K562 (cell line): ENCODE measurements around the gene HCN3. TPM values are rescaled to one million over a fixed set of nuclear protein-coding genes. Genes with fewer than 3 reads are reported as not detected.

Experiments used
- CBX1 ChIP-seq: sonication (generic); IDR thresholded peaks from 2 replicates; pipeline ENCODE4 v1.6.1; 2016; ENCODE audit warnings: antibody characterized with exemption, low read depth, mild to moderate bottlenecking
- MCM7 ChIP-seq, 2 experiments: fragments of 450-650 bp; IDR thresholded peaks; 2 replicates each; pipeline ENCODE4 v1.6.1; 2016 to 2018
- MTA1 ChIP-seq: fragments of 450-650 bp; IDR thresholded peaks from 2 replicates; pipeline ENCODE4 v1.6.1; 2017; ENCODE audit warnings: borderline replicate concordance
- MTA3 ChIP-seq: fragments of 450-650 bp; formaldehyde crosslinking; IDR thresholded peaks from 2 replicates; pipeline ENCODE4 v1.6.1; 2017; ENCODE audit warnings: mild to moderate bottlenecking, borderline replicate concordance
- NCOA1 ChIP-seq: fragments of 450-650 bp; IDR thresholded peaks from 2 replicates; pipeline ENCODE4 v1.6.1; 2016; ENCODE audit warnings: low read depth
- NFATC3 ChIP-seq: fragments of 450-650 bp; IDR thresholded peaks from 2 replicates; pipeline ENCODE4 v1.6.1; 2017; ENCODE audit warnings: mild to moderate bottlenecking
- POLR2G ChIP-seq: fragments of 200-400 bp; formaldehyde crosslinking; IDR thresholded peaks from 2 replicates; pipeline ENCODE4 v1.6.1; 2017; ENCODE audit warnings: low read depth, mild to moderate bottlenecking, antibody characterized with exemption, low read length, moderate library complexity
- PRMT5 ChIP-seq: sonication (generic); formaldehyde crosslinking; IDR thresholded peaks from 2 replicates; pipeline ENCODE4 v1.5.0; 2020; ENCODE audit warnings: missing genetic modification reagents
- RBFOX2 ChIP-seq: fragments of 200-400 bp; formaldehyde crosslinking; IDR thresholded peaks from 2 replicates; pipeline ENCODE4 v1.6.1; 2017; ENCODE audit warnings: low read depth, mild to moderate bottlenecking, low read length, moderate library complexity
- SMARCC2 ChIP-seq: fragments of 450-650 bp; IDR thresholded peaks from 2 replicates; pipeline ENCODE4 v1.6.1; 2017; ENCODE audit warnings: antibody characterized with exemption, moderate library complexity, mild to moderate bottlenecking, low read depth
- SRSF7 ChIP-seq: fragments of 200-400 bp; formaldehyde crosslinking; optimal IDR thresholded peaks from 2 replicates; pipeline ENCODE3; 2017; ENCODE audit warnings: mild to moderate bottlenecking, low read depth, low read length
- TRIM24 ChIP-seq, 2 experiments: fragments of 450-650 bp; IDR thresholded peaks; 2 replicates each; pipeline ENCODE4 v1.6.1; 2016
- U2AF2 ChIP-seq: fragments of 200-400 bp; formaldehyde crosslinking; optimal IDR thresholded peaks from 2 replicates; pipeline ENCODE3; 2017; ENCODE audit warnings: low read depth, mild to moderate bottlenecking, low read length
- ZHX1 ChIP-seq: fragments of 150-350 bp; conservative IDR thresholded peaks from 2 replicates; pipeline ENCODE4 v1.6.1; 2014; ENCODE audit warnings: low read length
- ZNF282 ChIP-seq: sonication (generic); formaldehyde crosslinking; IDR thresholded peaks from 2 replicates; pipeline ENCODE4 v1.8.1; 2023; ENCODE audit warnings: missing genetic modification reagents
- ZNF408 ChIP-seq: fragments of 250-450 bp; sonication (Bioruptor Pico); IDR thresholded peaks from 2 replicates; pipeline ENCODE4 v1.4.0; 2020; ENCODE audit warnings: low read depth, mild to moderate bottlenecking, moderate library complexity
- polyA plus RNA-seq, 8 experiments: library from polyadenylated mRNA; depleted of rRNA in 4 of 8; stranded (reverse) in 5 of 8; unstranded in 3 of 8; fragments of >200 nt; fragmentation: Nextera tagmentation in 2 of 8; fragmentation: Illumina TruSeq in 1 of 8; extraction: Ambion mirVana in 2 of 8; extraction: Trizol in 1 of 8; gene quantifications; 2 replicates each; pipeline versions ENCODE4 v1.2.1 to v1.2.3, GENCODE V29; 2011 to 2014; ENCODE audit warnings: inconsistent platforms in 1 of 8, missing spikeins in 1 of 8
- total RNA-seq, 7 experiments: library from RNA; depleted of rRNA in 6 of 7; stranded (reverse); fragments of >200 nt in 6 of 7; fragmentation: Illumina TruSeq in 2 of 7; extraction: Trizol in 2 of 7; gene quantifications; 2 replicates each; pipeline versions ENCODE4 v1.2.1 to v1.2.3, GENCODE V29; 2011 to 2021; ENCODE audit warnings: low replicate concordance in 1 of 7
- TF ChIP-seq, protein P1 (sequence below): sonication (generic); formaldehyde crosslinking; IDR thresholded peaks from 2 replicates; pipeline ENCODE4 v1.8.0; 2023; ENCODE audit warnings: mild to moderate bottlenecking, missing genetic modification reagents
- TF ChIP-seq, protein P2 (sequence below): sonication (generic); formaldehyde crosslinking; IDR thresholded peaks from 2 replicates; pipeline ENCODE4 v1.8.0; 2022; ENCODE audit warnings: mild to moderate bottlenecking, missing genetic modification reagents

The HCN3 gene
- total and polyA plus RNA-seq, 9 of the 15 experiments (the other 6 are each of a cell fraction or from before 2014, with no cell fraction given) = 0.91 to 9.7 (median 3.9) TPM

DNA sequence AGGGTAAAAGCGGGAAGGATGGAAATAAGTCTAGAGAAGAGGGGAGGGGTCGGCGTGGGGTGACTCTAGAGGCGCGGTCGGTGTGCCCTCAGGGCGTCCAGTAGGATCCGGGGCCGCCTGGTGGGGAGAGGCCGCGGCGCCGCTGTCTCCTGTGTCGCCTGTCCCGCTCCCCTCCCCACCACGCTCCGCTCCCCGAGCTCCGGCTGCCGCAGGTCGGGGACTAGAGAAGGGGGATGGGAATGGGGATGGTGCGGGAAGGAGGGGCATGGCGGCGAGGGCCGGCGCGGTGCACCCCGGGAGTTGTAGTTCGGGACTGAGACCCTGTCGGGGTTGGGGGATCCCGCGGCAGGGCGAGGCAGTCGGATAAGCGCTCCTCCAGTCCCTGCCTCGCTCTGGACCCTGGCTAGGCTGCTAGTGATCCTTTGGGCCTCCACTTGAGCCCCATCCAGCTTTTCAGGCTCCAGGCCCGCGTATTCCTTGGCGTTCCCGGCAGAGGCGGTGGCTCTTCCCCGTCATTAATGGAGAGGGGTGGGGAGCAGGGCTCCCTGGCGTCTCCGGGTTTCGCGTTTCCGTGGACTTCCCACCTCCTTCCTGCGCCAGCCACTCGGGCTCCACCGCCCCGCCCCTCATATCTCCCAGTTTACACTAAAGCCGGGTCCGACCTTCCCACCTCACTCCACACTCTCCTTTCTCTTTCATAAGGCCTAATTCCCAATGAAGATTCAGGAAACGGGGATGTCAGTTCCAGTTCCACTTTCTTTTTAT is 21.8 kb upstream of the HCN3 start, which contains the start of gene ENTREP3 (continued):
- TF ChIP-seq, protein P1, sequence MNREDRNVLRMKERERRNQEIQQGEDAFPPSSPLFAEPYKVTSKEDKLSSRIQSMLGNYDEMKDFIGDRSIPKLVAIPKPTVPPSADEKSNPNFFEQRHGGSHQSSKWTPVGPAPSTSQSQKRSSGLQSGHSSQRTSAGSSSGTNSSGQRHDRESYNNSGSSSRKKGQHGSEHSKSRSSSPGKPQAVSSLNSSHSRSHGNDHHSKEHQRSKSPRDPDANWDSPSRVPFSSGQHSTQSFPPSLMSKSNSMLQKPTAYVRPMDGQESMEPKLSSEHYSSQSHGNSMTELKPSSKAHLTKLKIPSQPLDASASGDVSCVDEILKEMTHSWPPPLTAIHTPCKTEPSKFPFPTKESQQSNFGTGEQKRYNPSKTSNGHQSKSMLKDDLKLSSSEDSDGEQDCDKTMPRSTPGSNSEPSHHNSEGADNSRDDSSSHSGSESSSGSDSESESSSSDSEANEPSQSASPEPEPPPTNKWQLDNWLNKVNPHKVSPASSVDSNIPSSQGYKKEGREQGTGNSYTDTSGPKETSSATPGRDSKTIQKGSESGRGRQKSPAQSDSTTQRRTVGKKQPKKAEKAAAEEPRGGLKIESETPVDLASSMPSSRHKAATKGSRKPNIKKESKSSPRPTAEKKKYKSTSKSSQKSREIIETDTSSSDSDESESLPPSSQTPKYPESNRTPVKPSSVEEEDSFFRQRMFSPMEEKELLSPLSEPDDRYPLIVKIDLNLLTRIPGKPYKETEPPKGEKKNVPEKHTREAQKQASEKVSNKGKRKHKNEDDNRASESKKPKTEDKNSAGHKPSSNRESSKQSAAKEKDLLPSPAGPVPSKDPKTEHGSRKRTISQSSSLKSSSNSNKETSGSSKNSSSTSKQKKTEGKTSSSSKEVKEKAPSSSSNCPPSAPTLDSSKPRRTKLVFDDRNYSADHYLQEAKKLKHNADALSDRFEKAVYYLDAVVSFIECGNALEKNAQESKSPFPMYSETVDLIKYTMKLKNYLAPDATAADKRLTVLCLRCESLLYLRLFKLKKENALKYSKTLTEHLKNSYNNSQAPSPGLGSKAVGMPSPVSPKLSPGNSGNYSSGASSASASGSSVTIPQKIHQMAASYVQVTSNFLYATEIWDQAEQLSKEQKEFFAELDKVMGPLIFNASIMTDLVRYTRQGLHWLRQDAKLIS = 0 out of 2 replicates have a peak, but pooled peaks have one; percentile 33
- TF ChIP-seq ZNF282 (CRISPR knock-in tag) (no peak), MCM7 (IDR thresholded peaks at IDR 0.05) (no peak), PRMT5 (CRISPR knock-in tag) (no peak), MTA3 (peak; percentile 27; the same call in 1 of the 2 replicates), NFATC3 (no peak), POLR2G (peak; percentile 88), ZNF408 (CRISPR knock-in tag) (no peak), NCOA1 (no peak), RBFOX2 (peak; percentile 85), TRIM24 (IDR thresholded peaks at IDR 0.05) (no peak), U2AF2 (no peak), ZHX1 (no peak), SMARCC2 (no peak), MTA1 (no peak), CBX1 (no peak), SRSF7 (no peak)
- TF ChIP-seq, protein P2, sequence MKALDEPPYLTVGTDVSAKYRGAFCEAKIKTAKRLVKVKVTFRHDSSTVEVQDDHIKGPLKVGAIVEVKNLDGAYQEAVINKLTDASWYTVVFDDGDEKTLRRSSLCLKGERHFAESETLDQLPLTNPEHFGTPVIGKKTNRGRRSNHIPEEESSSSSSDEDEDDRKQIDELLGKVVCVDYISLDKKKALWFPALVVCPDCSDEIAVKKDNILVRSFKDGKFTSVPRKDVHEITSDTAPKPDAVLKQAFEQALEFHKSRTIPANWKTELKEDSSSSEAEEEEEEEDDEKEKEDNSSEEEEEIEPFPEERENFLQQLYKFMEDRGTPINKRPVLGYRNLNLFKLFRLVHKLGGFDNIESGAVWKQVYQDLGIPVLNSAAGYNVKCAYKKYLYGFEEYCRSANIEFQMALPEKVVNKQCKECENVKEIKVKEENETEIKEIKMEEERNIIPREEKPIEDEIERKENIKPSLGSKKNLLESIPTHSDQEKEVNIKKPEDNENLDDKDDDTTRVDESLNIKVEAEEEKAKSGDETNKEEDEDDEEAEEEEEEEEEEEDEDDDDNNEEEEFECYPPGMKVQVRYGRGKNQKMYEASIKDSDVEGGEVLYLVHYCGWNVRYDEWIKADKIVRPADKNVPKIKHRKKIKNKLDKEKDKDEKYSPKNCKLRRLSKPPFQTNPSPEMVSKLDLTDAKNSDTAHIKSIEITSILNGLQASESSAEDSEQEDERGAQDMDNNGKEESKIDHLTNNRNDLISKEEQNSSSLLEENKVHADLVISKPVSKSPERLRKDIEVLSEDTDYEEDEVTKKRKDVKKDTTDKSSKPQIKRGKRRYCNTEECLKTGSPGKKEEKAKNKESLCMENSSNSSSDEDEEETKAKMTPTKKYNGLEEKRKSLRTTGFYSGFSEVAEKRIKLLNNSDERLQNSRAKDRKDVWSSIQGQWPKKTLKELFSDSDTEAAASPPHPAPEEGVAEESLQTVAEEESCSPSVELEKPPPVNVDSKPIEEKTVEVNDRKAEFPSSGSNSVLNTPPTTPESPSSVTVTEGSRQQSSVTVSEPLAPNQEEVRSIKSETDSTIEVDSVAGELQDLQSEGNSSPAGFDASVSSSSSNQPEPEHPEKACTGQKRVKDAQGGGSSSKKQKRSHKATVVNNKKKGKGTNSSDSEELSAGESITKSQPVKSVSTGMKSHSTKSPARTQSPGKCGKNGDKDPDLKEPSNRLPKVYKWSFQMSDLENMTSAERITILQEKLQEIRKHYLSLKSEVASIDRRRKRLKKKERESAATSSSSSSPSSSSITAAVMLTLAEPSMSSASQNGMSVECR (CRISPR knock-in tag) = no peak
